Vagina (tissue), 2 donors: ENCODE results near the gene ADGRE1.

Source experiments
- POLR2A ChIP-seq, 2 donors: fragments of 450-650 bp; IDR thresholded peaks; one replicate each; pipeline ENCODE4 v1.6.1; 2017; ENCODE audit warnings: antibody characterized with exemption in 2 of 2, mild to moderate bottlenecking in 2 of 2, moderate library complexity in 2 of 2
- TF ChIP-seq, protein P1 (sequence below), 3 experiments: fragments of 450-650 bp in 2 of 3; fragments of 200-600 bp in 1 of 3; sonication (generic) in 1 of 3; IDR thresholded peaks; one replicate each; pipeline ENCODE4 v1.5.1; 2017 to 2019; ENCODE audit warnings: antibody characterized with exemption in 3 of 3, mild to moderate bottlenecking in 2 of 3, moderate library complexity in 2 of 3

DNA sequence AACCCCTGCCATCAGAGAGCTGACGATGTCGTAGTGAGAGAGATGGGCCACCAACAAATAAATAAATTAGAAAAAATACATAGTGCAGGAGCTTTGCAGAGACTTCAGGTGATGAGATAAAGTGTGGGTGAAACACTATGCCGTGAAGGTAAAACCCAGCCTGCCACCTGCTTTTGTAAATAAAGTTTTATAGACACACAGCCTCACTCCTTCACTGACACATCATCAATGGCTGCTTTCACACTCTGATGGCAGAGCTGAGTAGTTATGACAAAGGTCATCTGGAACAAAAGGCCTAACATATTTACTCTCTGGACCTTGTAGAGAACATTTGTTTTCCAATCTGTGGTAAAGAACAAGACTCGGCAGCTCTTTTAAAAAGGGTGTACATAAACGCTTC is 88.8 kb downstream of the ADGRE1 start:
- TF ChIP-seq POLR2A (IDR thresholded peaks at IDR 0.05): no peak
- TF ChIP-seq, protein P1, sequence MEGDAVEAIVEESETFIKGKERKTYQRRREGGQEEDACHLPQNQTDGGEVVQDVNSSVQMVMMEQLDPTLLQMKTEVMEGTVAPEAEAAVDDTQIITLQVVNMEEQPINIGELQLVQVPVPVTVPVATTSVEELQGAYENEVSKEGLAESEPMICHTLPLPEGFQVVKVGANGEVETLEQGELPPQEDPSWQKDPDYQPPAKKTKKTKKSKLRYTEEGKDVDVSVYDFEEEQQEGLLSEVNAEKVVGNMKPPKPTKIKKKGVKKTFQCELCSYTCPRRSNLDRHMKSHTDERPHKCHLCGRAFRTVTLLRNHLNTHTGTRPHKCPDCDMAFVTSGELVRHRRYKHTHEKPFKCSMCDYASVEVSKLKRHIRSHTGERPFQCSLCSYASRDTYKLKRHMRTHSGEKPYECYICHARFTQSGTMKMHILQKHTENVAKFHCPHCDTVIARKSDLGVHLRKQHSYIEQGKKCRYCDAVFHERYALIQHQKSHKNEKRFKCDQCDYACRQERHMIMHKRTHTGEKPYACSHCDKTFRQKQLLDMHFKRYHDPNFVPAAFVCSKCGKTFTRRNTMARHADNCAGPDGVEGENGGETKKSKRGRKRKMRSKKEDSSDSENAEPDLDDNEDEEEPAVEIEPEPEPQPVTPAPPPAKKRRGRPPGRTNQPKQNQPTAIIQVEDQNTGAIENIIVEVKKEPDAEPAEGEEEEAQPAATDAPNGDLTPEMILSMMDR (IDR thresholded peaks at IDR 0.05): no peak
